Measurements from ENCODE around the gene DOK5. TPM values are rescaled to one million over a fixed set of nuclear protein-coding genes. Genes with fewer than 3 reads are reported as not detected.

DOK5 gene
- total and polyA plus RNA-seq, 7 donors = 7.4 to 25.5 (median 13.3) TPM

GRCh38 chr20:54648421-54649142 is 173.2 kb downstream of the DOK5 start:
- Histone ChIP-seq H3K27ac (no peak overlapping the region), H3K36me3 (ENCODE audit: insufficient read depth in 1 of 2, low read depth in 1 of 2) (no peaks in the 10 kb centered on the region), H3K27me3 (ENCODE audit: insufficient read depth in 3 of 3, low read length in 2 of 3) (no peaks in the 10 kb centered on the region), H3K9me3 (no peaks in the 10 kb centered on the region), H3K4me1 (no peaks in the 10 kb centered on the region), H3K4me3 (no peak overlapping the region)
- intact Hi-C loops (cut with DNase I) = loop anchor here (5.0 kb wide), 4 partner anchors 191 to 551 kb away; no protein-coding TSS in a partner anchor
- ATAC-seq = no peak
- 80 to 84% (median 81%) methylated on average over 9 of the region's 9 CpGs for WGBS, 3 donors
- TF ChIP-seq CTCF (IDR thresholded peaks at IDR 0.05) = no peak
- DNase-seq = no peak

- ATAC-seq = peak; percentile 44 to 86 (median 68)
- H3K27ac ChIP-seq = no peak overlapping the region
- intact Hi-C loops (cut with DNase I) = loop anchor here (5.0 kb wide), 4 partner anchors 192 to 552 kb away; no protein-coding TSS in a partner anchor
- H3K4me1 ChIP-seq = no peaks in the 10 kb centered on the region
- H3K9me3 ChIP-seq = no peaks in the 10 kb centered on the region
- H3K36me3 ChIP-seq (ENCODE audit: insufficient read depth in 1 of 2, low read depth in 1 of 2) = no peaks in the 10 kb centered on the region
- TF ChIP-seq CTCF (IDR thresholded peaks at IDR 0.05) = peak; percentile 71
- no peaks in the 10 kb centered on the region for H3K27me3 ChIP-seq (ENCODE audit: insufficient read depth in 3 of 3, low read length in 2 of 3)
- DNase-seq = peak; percentile 67 to 80
- no peak overlapping the region for H3K4me3 ChIP-seq
- WGBS, 3 donors = 9 to 19% (median 13%) methylated on average over 8 of the region's 8 CpGs
These were observed 174.1 kb downstream of the DOK5 start for GRCh38 chr20:54649511-54649962.

GRCh38 chr20:54650052-54650719 is 174.8 kb downstream of the DOK5 start:
- 32 to 39% (median 37%) methylated on average over 4 of the region's 4 CpGs for WGBS, 3 donors
- no peak for ATAC-seq

GRCh38 chr20:54651252-54651651 is 175.9 kb downstream of the DOK5 start:
- H3K4me3 ChIP-seq = no peak overlapping the region
- intact Hi-C loops (cut with DNase I) = no loop called here
- no peaks in the 10 kb centered on the region for H3K4me1 ChIP-seq
- ATAC-seq = no peak
- TF ChIP-seq CTCF (IDR thresholded peaks at IDR 0.05) = no peak
- DNase-seq = no peak
- H3K36me3 ChIP-seq (ENCODE audit: insufficient read depth in 1 of 2, low read depth in 1 of 2) = no peaks in the 10 kb centered on the region
- H3K27me3 ChIP-seq (ENCODE audit: insufficient read depth in 3 of 3, low read length in 2 of 3) = no peaks in the 10 kb centered on the region
- no peak overlapping the region for H3K27ac ChIP-seq
- WGBS, 3 donors = 91 to 94% (median 94%) methylated on average over 3 of the region's 3 CpGs
- H3K9me3 ChIP-seq = no peaks in the 10 kb centered on the region

More at GRCh38 chr20:54650052-54650719, 174.8 kb downstream of the DOK5 start:
- Histone ChIP-seq H3K4me1 (no peaks in the 10 kb centered on the region), H3K9me3 (no peaks in the 10 kb centered on the region), H3K27me3 (ENCODE audit: insufficient read depth in 3 of 3, low read length in 2 of 3) (no peaks in the 10 kb centered on the region), H3K27ac (no peak overlapping the region), H3K36me3 (ENCODE audit: insufficient read depth in 1 of 2, low read depth in 1 of 2) (no peaks in the 10 kb centered on the region), H3K4me3 (no peak overlapping the region)
- TF ChIP-seq CTCF (IDR thresholded peaks at IDR 0.05) = no peak
- no peak for DNase-seq
- intact Hi-C loops (cut with DNase I) = no loop called here
